Heart left ventricle (tissue), 16 donors: ENCODE results near the gene GALNT14. TPM values are rescaled to one million over a fixed set of nuclear protein-coding genes. Genes with fewer than 3 reads are reported as not detected.

ENCODE experiments used
- ATAC-seq, 4 donors: fragments of 200-7000 bp; cut with Tn5 transposase; one replicate each; pipeline ENCODE4 v1.9.1; 2020 to 2022; ENCODE audit warnings: moderate library complexity in 4 of 4, mild to moderate bottlenecking in 3 of 4, moderate number of reproducible peaks in 1 of 4
- DNase-seq, 5 donors: peaks; one replicate each; pipeline ENCODE4 v3.0.0-alpha.2; 2020
- H3K27ac ChIP-seq, 12 donors: fragments of 200-600 bp; sonication (generic) in 4 of 12; one replicate each; pipeline versions ENCODE4 v1.5.0 to v1.8.0; 2016 to 2022; ENCODE audit warnings: mild to moderate bottlenecking in 2 of 12
- H3K27me3 ChIP-seq, 9 donors: fragments of 200-600 bp; sonication (generic) in 2 of 9; one replicate each; pipeline versions ENCODE4 v1.5.1 to v1.8.0; 2016 to 2022; ENCODE audit warnings: mild to moderate bottlenecking in 3 of 9
- H3K36me3 ChIP-seq, 9 donors: fragments of 200-600 bp; sonication (generic) in 2 of 9; one replicate each; pipeline versions ENCODE4 v1.5.0 to v1.8.0; 2018 to 2022; ENCODE audit warnings: mild to moderate bottlenecking in 2 of 9
- H3K4me1 ChIP-seq, 12 donors: fragments of 200-600 bp; sonication (generic) in 4 of 12; one replicate each; pipeline versions ENCODE4 v1.5.0 to v1.8.0; 2016 to 2022; ENCODE audit warnings: mild to moderate bottlenecking in 3 of 12
- H3K4me3 ChIP-seq, 12 donors: fragments of 200-600 bp; sonication (generic) in 4 of 12; one replicate each; pipeline versions ENCODE4 v1.5.0 to v1.8.0; 2017 to 2022; ENCODE audit warnings: mild to moderate bottlenecking in 9 of 12, moderate library complexity in 4 of 12
- H3K9me3 ChIP-seq, 12 donors: fragments of 200-600 bp; sonication (generic) in 4 of 12; one replicate each; pipeline versions ENCODE4 v1.5.0 to v1.8.0; 2016 to 2022; ENCODE audit warnings: mild to moderate bottlenecking in 1 of 12
- CTCF ChIP-seq, 12 donors: fragments of 200-600 bp; sonication (generic) in 4 of 12; IDR thresholded peaks; one replicate each; pipeline versions ENCODE4 v1.5.0 to v1.8.0; 2018 to 2022; ENCODE audit warnings: antibody characterized with exemption in 12 of 12, mild to moderate bottlenecking in 5 of 12
- POLR2A ChIP-seq, 2 donors: fragments of 450-650 bp; IDR thresholded peaks; one replicate each; pipeline ENCODE4 v1.6.1; 2017; ENCODE audit warnings: antibody characterized with exemption in 2 of 2, mild to moderate bottlenecking in 2 of 2, moderate library complexity in 2 of 2
- WGBS, 4 donors: extraction: QIAGEN DNeasy Blood & Tissue Kit in 2 of 4; methylation state at CpG; one replicate each; pipeline versions ENCODE4 v1.1.5 to v1.1.7; 2013 to 2018; 5-methylcytosine and 5-hydroxymethylcytosine counted together
- intact Hi-C, 10 donors: fragments of 100-400 bp; cut with DNase I; formaldehyde crosslinking; loops; one replicate each; pipeline versions ENCODE4 v1.11.1 to v1.14.2; 2022
- polyA plus RNA-seq, 2 donors: library from polyadenylated mRNA; stranded (reverse); fragments of 200-250 nt; gene quantifications; one replicate each; pipeline ENCODE4 v1.2.3, GENCODE V29; 2013
- total RNA-seq, 9 donors: library from RNA; depleted of rRNA in 2 of 9; stranded (reverse); fragments of >200 nt in 2 of 9; fragmentation: NEBNext Ultra II Directional in 3 of 9; extraction: Animal tissue kit (Norgen Biotek cat#: 25700) in 3 of 9; gene quantifications; one replicate each; pipeline versions ENCODE4 v1.1.0 to v1.2.4, GENCODE V29; 2016 to 2023
- donor health status: ischemic (EF 13 %, LVEDD 7.1; RV severe dilation, severe dysfunction).
- donor health status: healthy with polysubstance abuse.
- donor health status: DM: no; HTN: yes; CAD: no.
- donor health status: DM: no; HTN: no; CAD: no.
- donor health status: ischemic (EF 25% LVEDD 6.9; RV normal size, moderate dysfunction).
- donor health status: ischemic (EF 25% LVEDD 5.7; RV mildly dilated, moderate dysfunction).
- donor health status: healthy.
- donor health status: DM: yes; HTN: yes; CAD: no.
- donor health status: ischemic (EF 35%, LVEDD 5.7; RV mildly dilated, moderate dysfunction).
- donor health status: nonischemic (EF 11% LVEDD 7.7; RV severe dilation, severe dysfunction).
- donor health status: DM: yes; HTN: yes; CAD: no.
- donor health status: PGD.
- donor health status: ischemic (EF 29% LVEDD 5.4; RV normal size, mild dysfunction).
- donor health status: nonischemic (EF 23%, LVEDD 6.1; RV moderate dilation, normal function).

GALNT14 gene
- total and polyA plus RNA-seq, 11 donors, result 0.29 to 2.4 (median 1.0) TPM; not detected in 2

DNA sequence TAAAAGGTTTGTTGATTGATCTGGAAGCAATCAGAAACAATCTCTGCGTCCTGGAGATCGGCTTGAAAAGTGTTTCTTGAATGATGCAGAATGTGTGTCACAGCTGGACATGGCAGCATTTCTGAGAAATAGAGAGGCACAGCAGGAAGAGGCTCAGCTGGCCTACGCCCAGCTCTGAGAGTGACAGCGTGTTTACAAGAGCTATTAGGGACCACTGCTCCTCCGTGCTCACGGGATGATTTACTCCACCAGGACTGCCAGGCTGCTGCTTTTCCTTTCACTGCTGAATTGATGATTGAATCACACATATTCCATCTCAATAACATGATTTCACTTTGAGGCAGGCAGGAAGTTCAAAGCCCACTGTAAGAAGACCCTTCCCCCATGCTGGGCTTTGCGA lies 62.8 kb downstream of the GALNT14 start:
- no peaks in the 10 kb centered on the region for H3K36me3 ChIP-seq
- H3K4me3 ChIP-seq, result no peak overlapping the region
- peaks cover 0 to 6% (median 0%) of the 10 kb centered on the region in 9 donors for H3K27me3 ChIP-seq
- no peaks in the 10 kb centered on the region for H3K4me1 ChIP-seq
- TF ChIP-seq CTCF (IDR thresholded peaks at IDR 0.05) (no peak), POLR2A (IDR thresholded peaks at IDR 0.05) (no peak)
- no peak overlapping the region for H3K27ac ChIP-seq
- no peaks in the 10 kb centered on the region for H3K9me3 ChIP-seq
- ATAC-seq (no peak), DNase-seq (no peak)
- 61 to 74% (median 66%) methylated on average over 7 of the region's 7 CpGs for WGBS, 4 donors
- intact Hi-C loops, result no loop called here

- WGBS, 4 donors, result 76 to 81% (median 76%) methylated on average over 5 to 6 of the region's 6 CpGs
- no peaks in the 10 kb centered on the region for H3K27me3 ChIP-seq
- no peaks in the 10 kb centered on the region for H3K36me3 ChIP-seq
- H3K4me1 ChIP-seq, result no peaks in the 10 kb centered on the region
- no peak overlapping the region for H3K27ac ChIP-seq
- H3K9me3 ChIP-seq, result no peaks in the 10 kb centered on the region
- no peak overlapping the region for H3K4me3 ChIP-seq
- intact Hi-C loops, result no loop called here
- DNase-seq (no peak), ATAC-seq (no peak)
- no peak for TF ChIP-seq CTCF (IDR thresholded peaks at IDR 0.05)
- no peak for TF ChIP-seq POLR2A (IDR thresholded peaks at IDR 0.05)
Measured at GRCh38 chr2:31071741-31072140, 66.5 kb downstream of the GALNT14 start.

DNA sequence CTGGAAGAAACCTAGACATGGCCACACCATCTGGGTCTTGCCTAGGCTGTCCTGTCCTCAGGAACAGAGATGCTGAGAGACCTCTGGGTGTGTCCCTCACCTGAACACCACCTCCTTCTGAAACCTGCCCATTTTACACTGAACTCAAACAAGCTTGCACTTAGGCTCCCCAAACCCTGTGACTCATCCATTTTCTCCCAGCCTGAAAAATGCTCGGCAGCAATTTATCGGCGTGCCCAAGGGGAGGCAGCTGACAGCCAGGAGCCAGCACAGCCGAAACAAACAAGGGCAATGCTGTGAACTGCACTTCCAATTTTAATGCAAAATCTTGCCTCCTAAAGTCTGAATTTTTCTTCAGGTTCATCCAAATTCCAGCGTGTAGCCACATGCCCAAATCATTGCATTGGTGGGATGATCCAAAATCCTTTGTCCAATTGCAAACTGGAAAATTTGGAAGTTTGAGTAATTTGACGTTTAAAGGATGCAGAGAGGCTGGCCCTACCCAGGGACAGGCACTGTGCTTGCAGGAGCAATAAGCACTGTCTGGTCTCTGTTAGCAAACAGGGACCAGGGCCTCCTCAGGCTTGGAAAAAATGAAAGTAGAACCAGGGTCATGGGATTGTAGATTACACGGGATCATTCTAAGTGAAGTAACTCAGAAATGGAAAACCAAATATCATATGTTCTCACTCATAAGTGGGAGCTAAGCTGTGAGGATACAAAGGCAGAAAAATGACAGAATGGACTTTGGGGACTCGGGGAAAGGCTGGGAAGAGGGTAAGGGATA lies 67.7 kb downstream of the GALNT14 start:
- no peaks in the 10 kb centered on the region for H3K27me3 ChIP-seq
- H3K36me3 ChIP-seq, result no peaks in the 10 kb centered on the region
- H3K4me1 ChIP-seq, result no peaks in the 10 kb centered on the region
- no peak for TF ChIP-seq CTCF (IDR thresholded peaks at IDR 0.05)
- TF ChIP-seq POLR2A (IDR thresholded peaks at IDR 0.05), result no peak
- WGBS, 4 donors, result 80 to 91% (median 85%) methylated on average over 8 of the region's 8 CpGs
- H3K9me3 ChIP-seq, result no peaks in the 10 kb centered on the region
- H3K27ac ChIP-seq, result no peak overlapping the region
- no peak overlapping the region for H3K4me3 ChIP-seq
- intact Hi-C loops, result no loop called here
- DNase-seq (no peak), ATAC-seq (no peak)

- no peak for ATAC-seq
- no peak for TF ChIP-seq POLR2A (IDR thresholded peaks at IDR 0.05)
- TF ChIP-seq CTCF (IDR thresholded peaks at IDR 0.05), result no peak
- no peak for DNase-seq
- no peaks in the 10 kb centered on the region for H3K36me3 ChIP-seq
- H3K27me3 ChIP-seq, result no peaks in the 10 kb centered on the region
- no peak overlapping the region for H3K27ac ChIP-seq
- 60 to 70% (median 60%) methylated on average over 12 of the region's 12 CpGs for WGBS, 4 donors
- H3K4me3 ChIP-seq, result no peak overlapping the region
- no peaks in the 10 kb centered on the region for H3K4me1 ChIP-seq
- intact Hi-C loops, result no loop called here
- H3K9me3 ChIP-seq, result no peaks in the 10 kb centered on the region
Measured at GRCh38 chr2:31069643-31070325, 68.5 kb downstream of the GALNT14 start.
